GM12878 (cell line): ENCODE measurements around the gene AFAP1L2. TPM values are rescaled to one million over a fixed set of nuclear protein-coding genes. Genes with fewer than 3 reads are reported as not detected.

Experiments used
- ATAC-seq: fragments of 200-7000 bp; cut with Tn5 transposase; 3 replicates; pipeline ENCODE4 v1.9.1; 2020; ENCODE audit warnings: mild to moderate bottlenecking, moderate library complexity
- BruUV-seq: library from RNA; stranded (reverse); fragments of 400-500 nt; replicated peaks from 2 replicates; lab custom pipeline; 2021; lab: Mats Ljungman, UMichigan
- CTCF ChIA-PET: fragments of 300-600 bp; sonication (Branson Sonifier 250); formaldehyde crosslinking; extraction: SDS; loops from one replicate; lab custom pipeline; 2021; ENCODE audit warnings: inconsistent platforms; lab: Yijun Ruan, JAX
- POLR2A ChIA-PET: fragments of 350-600 bp; formaldehyde crosslinking; extraction: SDS; loops from one replicate; lab custom pipeline; 2021; ENCODE audit warnings: inconsistent platforms; lab: Charles Lee
- RAD21 ChIA-PET: fragments of 300-600 bp; sonication (Branson Sonifier 250); formaldehyde crosslinking; loops from one replicate; lab custom pipeline; 2023; ENCODE audit warnings: antibody characterized with exemption; ENCODE audit not compliant: unreplicated experiment; lab: Charles Lee
- SMC1A ChIA-PET: fragments of 300-600 bp; sonication (Branson Sonifier 250); formaldehyde crosslinking; loops from one replicate; lab custom pipeline; 2023; ENCODE audit not compliant: unreplicated experiment, uncharacterized antibody; lab: Charles Lee
- DNase-seq: peaks from one replicate; pipeline ENCODE4 v3.0.0-alpha.2; 2011; ENCODE audit warnings: low read depth, low spot score
- FAIRE-seq: peaks from 3 replicates; lab custom pipeline; 2011; peaks lifted over from hg19 to GRCh38; lab: Jason Lieb, UNC
- H2AFZ ChIP-seq: 2 replicates; pipeline ENCODE4 v1.6.0; 2011; ENCODE audit warnings: low read depth, low read length, control low read depth; ENCODE audit not compliant: control insufficient read depth
- H3K27ac ChIP-seq: 2 replicates; pipeline ENCODE4 v1.5.1; 2011; ENCODE audit warnings: control low read depth; ENCODE audit not compliant: control insufficient read depth, insufficient read depth
- H3K27me3 ChIP-seq, 2 experiments: replicated peaks in 1 of 2; 2 replicates each; pipeline versions ENCODE4 v1.6.0 to v1.6.1; 2011; ENCODE audit warnings: low read length in 1 of 2; ENCODE audit not compliant: control insufficient read depth in 2 of 2, insufficient read depth in 2 of 2
- H3K36me3 ChIP-seq, 2 experiments: 2 replicates each; pipeline ENCODE4 v1.5.1; 2011; ENCODE audit warnings: low read length in 1 of 2; ENCODE audit not compliant: control insufficient read depth in 2 of 2, insufficient read depth in 2 of 2
- H3K4me1 ChIP-seq: 2 replicates; pipeline ENCODE4 v1.6.1; 2011; ENCODE audit warnings: mild to moderate bottlenecking, low read length, moderate library complexity, mixed read lengths; ENCODE audit not compliant: control insufficient read depth, insufficient read depth
- H3K4me2 ChIP-seq: 2 replicates; pipeline ENCODE4 v1.6.0; 2011; ENCODE audit warnings: control low read depth; ENCODE audit not compliant: control insufficient read depth, insufficient read depth
- H3K4me3 ChIP-seq: fragments of 200-600 bp; sonication (generic); 2 replicates; pipeline ENCODE4 v1.5.1; 2016
- H3K79me2 ChIP-seq: 2 replicates; pipeline ENCODE4 v1.6.0; 2011; ENCODE audit warnings: low read length; ENCODE audit not compliant: control insufficient read depth, insufficient read depth
- H3K9ac ChIP-seq: 2 replicates; pipeline ENCODE4 v1.8.0; 2011; ENCODE audit warnings: low read length, control low read depth, mixed read lengths; ENCODE audit not compliant: control insufficient read depth, insufficient read depth
- H3K9me3 ChIP-seq: replicated peaks from 3 replicates; pipeline ENCODE4 v1.5.1; 2011; ENCODE audit warnings: mild to moderate bottlenecking, low read length; ENCODE audit not compliant: control insufficient read depth, insufficient read depth
- H4K20me1 ChIP-seq: 2 replicates; pipeline ENCODE4 v1.6.0; 2011; ENCODE audit not compliant: control insufficient read depth, insufficient read depth
- GATAD2B ChIP-seq: fragments of 450-650 bp; conservative IDR thresholded peaks from 2 replicates; pipeline ENCODE4 v1.6.1; 2017; ENCODE audit warnings: low read depth, mild to moderate bottlenecking, moderate library complexity
- IKZF1 ChIP-seq: fragments of 450-650 bp; conservative IDR thresholded peaks from 2 replicates; pipeline ENCODE4 v1.6.1; 2017; ENCODE audit warnings: antibody characterized with exemption, mild to moderate bottlenecking
- IKZF2 ChIP-seq, 2 experiments: fragments of 450-650 bp; IDR thresholded peaks; 2 replicates each; pipeline ENCODE4 v1.6.1; 2017; ENCODE audit warnings: mild to moderate bottlenecking in 2 of 2, moderate library complexity in 2 of 2
- JUNB ChIP-seq: IDR thresholded peaks from 2 replicates; pipeline ENCODE4 v1.6.1; 2016; ENCODE audit warnings: antibody characterized with exemption, mild to moderate bottlenecking
- RAD21 ChIP-seq: IDR thresholded peaks from 2 replicates; pipeline ENCODE4 v1.6.1; 2011; ENCODE audit warnings: mild to moderate bottlenecking, low read depth, low read length, moderate library complexity; ENCODE audit not compliant: insufficient read depth
- SMC3 ChIP-seq: IDR thresholded peaks from 2 replicates; pipeline ENCODE4 v1.6.1; 2011; ENCODE audit warnings: low read length, improper control_type of control experiment, borderline replicate concordance
- SUPT20H ChIP-seq: IDR thresholded peaks from 2 replicates; pipeline ENCODE4 v1.6.1; 2011; ENCODE audit warnings: low read depth, mild to moderate bottlenecking, low read length, moderate library complexity, borderline replicate concordance; ENCODE audit not compliant: control insufficient read depth
- WGBS: methylation state at CpG from one replicate; pipeline ENCODE4 v1.1.6; 2016; ENCODE audit warnings: low lambda C conversion rate; ENCODE audit not compliant: insufficient replicate concordance, insufficient coverage; ENCODE audit errors: missing lambda C conversion rate; 5-methylcytosine and 5-hydroxymethylcytosine counted together
- in situ Hi-C: fragments of 300-500 bp; cut with MboI; formaldehyde crosslinking; loops from 9 replicates; pipeline ENCODE4 v1.14.3; 2018; ENCODE audit warnings: mixed read lengths
- intact Hi-C: fragments of 100-400 bp; cut with micrococcal nuclease; formaldehyde crosslinking; loops from one replicate; pipeline ENCODE4 v1.14.2; 2022; ENCODE audit not compliant: unreplicated experiment
- polyA plus RNA-seq, 11 experiments: library from polyadenylated mRNA; depleted of rRNA in 4 of 11; unstranded in 6 of 11; stranded (reverse) in 5 of 11; fragments of >200 nt; fragmentation: Nextera tagmentation in 4 of 11; fragmentation: Illumina TruSeq in 1 of 11; extraction: Ambion mirVana in 4 of 11; extraction: Trizol in 1 of 11; gene quantifications; 1 replicate in 1 of 11; 2 replicates in 10 of 11; pipeline versions ENCODE4 v1.2.1 to v1.2.3, GENCODE V29; 2011 to 2016; ENCODE audit warnings: inconsistent platforms in 2 of 11, missing spikeins in 2 of 11, low read depth in 1 of 11
- total RNA-seq, 4 experiments: library from RNA; depleted of rRNA in 3 of 4; stranded (reverse); fragments of >200 nt in 3 of 4; fragmentation: Illumina TruSeq in 1 of 4; extraction: Trizol in 1 of 4; gene quantifications; 2 replicates each; pipeline versions ENCODE4 v1.2.1 to v1.2.3, GENCODE V29; 2013 to 2021

Gene AFAP1L2
- total and polyA plus RNA-seq, 10 of the 15 experiments (the other 5 are each of a cell fraction or from before 2014, with no cell fraction given) = 0.03 to 4.0 (median 0.34) TPM

DNA sequence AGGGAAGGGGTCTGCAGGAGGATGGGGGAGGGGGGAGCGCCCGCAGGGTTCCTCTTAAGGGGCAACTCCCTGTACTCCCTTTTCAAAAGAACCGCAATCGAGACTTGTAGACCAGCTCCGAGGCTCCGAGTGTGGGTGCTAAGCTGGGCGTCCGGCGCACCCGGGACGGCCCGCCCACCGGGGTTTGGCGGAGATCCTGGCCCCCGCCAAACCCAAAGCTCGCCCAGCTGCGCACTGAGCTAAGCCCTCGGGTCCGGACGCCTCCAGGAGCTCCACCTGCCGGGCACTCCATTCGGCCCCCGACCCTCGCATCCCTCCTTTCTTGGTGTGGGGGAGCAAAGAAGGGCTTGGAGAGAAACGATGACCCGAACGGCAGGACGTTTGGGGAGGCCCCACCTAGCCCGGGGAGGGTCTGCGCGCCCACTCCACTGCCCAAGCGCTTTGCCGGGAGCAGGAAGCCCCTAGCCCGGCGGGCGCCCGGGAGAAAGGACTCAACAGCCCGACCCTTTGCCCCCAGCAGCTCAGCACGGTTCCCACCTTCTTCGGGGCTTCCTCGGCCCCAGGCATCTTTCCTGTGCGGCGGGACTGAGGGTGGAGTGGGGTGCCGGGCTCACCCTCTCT, 651 bp downstream of the AFAP1L2 start:
- TF ChIP-seq IKZF2 (IDR thresholded peaks at IDR 0.05) = 0 out of 4 replicates have a peak, but pooled peaks of 1 of the 2 experiments have one; percentile 7
- 0 out of 2 replicates have a peak, but pooled peaks have one; percentile 32 for TF ChIP-seq GATAD2B
- no peak for TF ChIP-seq JUNB
- TF ChIP-seq SUPT20H = no peak
- TF ChIP-seq IKZF1 = 0 out of 2 replicates have a peak, but pooled peaks have one; percentile 32
- TF ChIP-seq RAD21 = peak; percentile 23; the same call in 1 of the 2 replicates
- TF ChIP-seq SMC3 = peak; percentile 18; the same call in 1 of the 2 replicates
- no TSS peak for BruUV-seq
- intact Hi-C loops (no loop called here), in situ Hi-C loops (no loop called here)
- Histone ChIP-seq H4K20me1 (no peaks in the 10 kb centered on the region), H3K9me3 (no peaks in the 10 kb centered on the region), H3K9ac (peak overlapping the region; percentile 34), H3K4me1 (peaks cover 8% of the 10 kb centered on the region), H3K36me3 (no peaks in the 10 kb centered on the region), H3K79me2 (no peaks in the 10 kb centered on the region), H2AFZ (no peak overlapping the region), H3K4me3 (peak overlapping the region; percentile 40; the same call in 1 of the 2 replicates), H3K27me3 (peaks cover 5 to 7% of the 10 kb centered on the region in 2 experiments; a peak in 3 of 4 replicates), H3K27ac (peak overlapping the region; percentile 8; the same call in 1 of the 2 replicates), H3K4me2 (peak overlapping the region; percentile 26; the same call in 1 of the 2 replicates)
- RAD21 ChIA-PET = interaction anchor here (1.0 to 2.8 kb wide), 4 partner anchors 22 to 100 kb away, joined by 4 to 21 read pairs (median 6); no protein-coding TSS in a partner anchor
- CTCF ChIA-PET = interaction anchor here (1.1 to 2.1 kb wide), 5 partner anchors 16 to 100 kb away, joined by 3 to 21 read pairs (median 4); no protein-coding TSS in a partner anchor
- DNase-seq (no peak), ATAC-seq (peak; percentile 50), FAIRE-seq (no peak)
- POLR2A ChIA-PET = interaction anchor here (1.1 kb wide), 1 partner anchor 11 kb away, joined by 3 read pairs; no protein-coding TSS in a partner anchor
- SMC1A ChIA-PET = interaction anchor here (0.6 to 2.0 kb wide), 5 partner anchors 16 to 693 kb away, joined by 3 to 14 read pairs (median 3); no protein-coding TSS in a partner anchor
- 5% methylated on average over 39 of the region's 44 CpGs for WGBS
